Fibroblast of upper back skin (primary cell): ENCODE results near the gene KMT2B.

Experiments
- DNase-seq: peaks from one replicate; pipeline ENCODE4 v3.0.0-alpha.2; 2013

Gene KMT2B

DNA sequence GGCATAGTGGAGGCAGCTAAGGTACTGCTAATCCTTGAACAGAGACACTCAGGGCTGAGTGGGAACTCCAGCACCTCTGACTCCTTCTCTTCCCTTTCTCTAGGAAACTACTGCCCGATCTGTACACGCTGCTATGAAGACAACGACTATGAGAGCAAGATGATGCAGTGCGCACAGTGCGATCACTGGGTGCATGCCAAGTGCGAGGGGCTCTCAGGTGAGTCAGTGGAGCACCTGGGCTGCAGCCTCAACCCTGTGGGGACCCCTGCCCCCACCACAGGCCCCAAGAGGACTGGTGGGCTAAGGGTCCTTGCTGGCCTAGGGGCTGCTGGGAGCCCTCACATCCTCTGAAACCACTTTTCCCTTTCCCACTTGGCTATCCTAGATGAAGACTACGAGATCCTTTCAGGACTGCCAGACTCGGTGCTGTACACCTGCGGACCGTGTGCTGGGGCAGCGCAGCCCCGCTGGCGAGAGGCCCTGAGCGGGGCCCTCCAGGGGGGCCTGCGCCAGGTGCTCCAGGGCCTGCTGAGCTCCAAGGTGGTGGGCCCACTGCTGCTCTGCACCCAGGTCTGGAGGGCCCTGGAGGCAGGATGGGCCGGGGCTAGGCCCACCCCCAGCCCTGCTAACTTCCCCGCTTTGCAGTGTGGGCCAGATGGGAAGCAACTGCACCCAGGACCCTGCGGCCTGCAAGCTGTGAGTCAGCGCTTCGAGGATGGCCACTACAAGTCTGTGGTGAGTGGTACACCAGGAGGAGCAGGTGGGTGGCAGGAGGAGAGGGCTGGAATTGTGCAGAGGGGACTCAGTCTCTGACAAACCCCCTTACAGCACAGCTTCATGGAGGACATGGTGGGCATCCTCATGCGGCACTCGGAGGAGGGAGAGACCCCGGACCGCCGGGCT, 9.5 kb downstream of the KMT2B start:
- DNase-seq = no peak

DNA sequence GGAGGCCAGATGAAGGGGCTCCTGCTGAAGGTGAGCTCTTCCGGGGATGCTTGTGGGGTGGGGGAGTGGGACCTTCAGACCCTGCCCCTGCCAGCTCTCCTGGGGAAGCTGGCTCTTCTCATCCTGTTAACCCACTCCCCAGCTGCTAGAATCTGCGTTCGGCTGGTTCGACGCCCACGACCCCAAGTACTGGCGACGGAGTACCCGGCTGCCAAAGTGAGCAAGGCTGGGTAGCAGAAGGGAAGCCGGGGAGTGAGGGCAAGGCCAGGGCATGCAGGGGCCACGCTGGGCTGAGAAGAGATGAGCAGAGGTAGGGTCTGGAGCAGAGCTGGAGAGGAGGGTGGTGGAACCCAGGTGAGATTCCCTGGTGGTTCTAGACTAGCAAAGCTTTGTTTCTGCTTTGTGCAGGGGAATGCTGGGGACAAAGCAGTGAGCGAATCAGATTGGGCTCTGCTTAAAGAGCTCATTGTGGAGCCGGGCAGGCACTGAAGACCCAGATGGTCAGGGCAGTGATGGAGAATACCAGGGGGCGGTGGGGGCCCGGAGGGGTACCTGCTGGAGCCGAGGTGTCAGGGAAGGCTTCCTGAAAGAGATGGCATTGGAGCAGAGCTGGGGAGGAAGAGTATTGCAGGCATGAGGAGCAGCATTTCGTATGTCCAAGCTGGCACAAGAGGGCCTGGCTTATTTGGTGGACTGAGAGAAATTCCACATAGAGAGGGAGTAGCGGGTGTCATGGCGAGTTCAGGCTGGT, 10.3 kb downstream of the KMT2B start:
- no peak for DNase-seq

DNA sequence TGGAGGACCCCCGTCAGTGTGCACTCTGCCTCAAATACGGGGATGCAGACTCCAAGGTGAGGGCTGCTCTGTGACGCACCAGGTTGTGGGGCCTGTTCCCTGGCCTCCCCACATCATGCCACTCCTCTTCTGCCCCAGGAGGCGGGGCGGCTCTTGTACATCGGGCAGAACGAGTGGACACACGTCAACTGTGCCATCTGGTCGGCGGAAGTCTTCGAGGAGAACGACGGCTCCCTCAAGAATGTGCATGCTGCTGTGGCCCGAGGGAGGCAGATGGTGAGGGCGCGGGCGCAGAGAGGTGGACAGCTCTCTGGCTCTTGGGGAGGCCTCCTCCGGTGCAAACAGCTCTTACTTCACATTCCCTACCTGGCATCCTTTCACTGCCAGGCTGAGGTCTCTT, 11.2 kb downstream of the KMT2B start:
- DNase-seq = no peak

DNA sequence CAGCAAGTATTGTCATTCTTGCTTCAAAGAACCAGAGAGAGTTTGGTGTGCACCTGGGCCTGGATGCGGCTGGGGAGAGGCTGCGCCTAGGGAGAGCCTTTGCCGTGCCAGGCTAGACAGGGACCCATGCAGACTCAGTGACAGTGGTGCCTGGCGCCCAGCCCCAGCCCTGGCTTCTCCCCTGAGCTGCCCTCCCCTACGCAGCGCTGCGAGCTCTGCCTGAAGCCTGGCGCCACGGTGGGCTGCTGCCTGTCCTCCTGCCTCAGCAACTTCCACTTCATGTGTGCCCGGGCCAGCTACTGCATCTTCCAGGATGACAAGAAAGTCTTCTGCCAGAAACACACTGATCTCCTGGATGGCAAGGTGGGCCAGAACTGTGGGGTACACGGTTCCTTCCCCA, 12.0 kb downstream of the KMT2B start:
- DNase-seq = no peak

DNA sequence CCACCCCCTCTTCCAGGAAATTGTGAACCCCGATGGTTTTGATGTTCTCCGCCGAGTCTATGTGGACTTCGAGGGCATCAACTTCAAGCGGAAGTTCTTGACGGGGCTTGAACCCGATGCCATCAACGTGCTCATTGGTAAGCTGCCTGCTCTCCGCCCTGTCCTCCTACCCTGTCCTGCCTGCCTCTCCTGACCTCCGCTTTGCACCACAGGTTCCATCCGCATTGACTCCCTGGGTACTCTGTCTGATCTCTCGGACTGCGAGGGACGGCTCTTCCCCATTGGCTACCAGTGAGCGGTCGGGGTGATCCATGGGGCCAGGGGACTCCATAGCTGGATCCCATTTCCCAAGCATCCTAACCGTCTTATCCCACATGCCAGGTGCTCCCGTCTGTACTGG, 12.5 kb downstream of the KMT2B start:
- no peak for DNase-seq

DNA sequence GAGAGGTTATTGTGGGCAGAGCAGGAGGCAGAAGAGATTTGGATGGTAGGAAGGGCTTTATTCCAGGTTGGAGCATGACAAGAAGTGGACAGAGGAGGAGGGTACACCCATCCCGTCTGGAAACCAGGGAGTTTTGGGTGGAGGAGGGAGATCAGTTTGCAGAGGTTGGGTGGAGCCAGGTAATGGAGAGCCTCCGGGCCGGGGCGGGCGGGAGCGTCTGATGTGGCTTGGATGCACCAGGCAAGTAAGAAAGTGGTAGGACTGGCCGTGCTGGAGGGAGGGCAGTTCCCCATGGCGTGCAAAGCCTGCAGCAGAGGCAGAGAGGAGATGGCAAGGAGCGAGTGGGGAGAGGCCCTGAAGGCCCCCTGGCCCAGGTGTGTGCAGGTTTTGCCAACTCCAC, 13.6 kb downstream of the KMT2B start:
- no peak for DNase-seq

DNA sequence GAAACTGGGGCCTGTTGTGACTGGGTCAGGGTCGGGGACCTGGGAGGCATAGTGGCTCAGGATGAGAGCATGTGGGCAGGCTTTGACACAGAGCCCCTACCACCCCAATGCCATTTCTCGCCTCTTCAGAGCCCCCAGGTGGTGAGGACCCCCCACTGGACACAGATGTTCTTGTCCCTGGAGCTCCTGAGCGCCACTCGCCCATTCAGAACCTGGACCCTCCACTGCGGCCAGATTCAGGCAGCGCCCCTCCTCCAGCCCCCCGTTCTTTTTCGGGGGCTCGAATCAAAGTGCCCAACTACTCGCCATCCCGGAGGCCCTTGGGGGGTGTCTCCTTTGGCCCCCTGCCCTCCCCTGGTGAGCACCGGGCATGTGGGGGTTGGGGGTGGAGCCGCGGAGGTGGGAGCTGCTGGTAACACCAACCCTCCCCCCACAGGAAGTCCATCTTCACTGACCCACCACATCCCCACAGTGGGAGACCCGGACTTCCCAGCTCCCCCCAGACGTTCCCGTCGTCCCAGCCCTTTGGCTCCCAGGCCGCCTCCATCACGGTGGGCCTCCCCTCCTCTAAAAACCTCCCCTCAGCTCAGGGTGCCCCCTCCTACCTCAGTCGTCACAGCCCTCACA, 14.1 kb downstream of the KMT2B start:
- no peak for DNase-seq

DNA sequence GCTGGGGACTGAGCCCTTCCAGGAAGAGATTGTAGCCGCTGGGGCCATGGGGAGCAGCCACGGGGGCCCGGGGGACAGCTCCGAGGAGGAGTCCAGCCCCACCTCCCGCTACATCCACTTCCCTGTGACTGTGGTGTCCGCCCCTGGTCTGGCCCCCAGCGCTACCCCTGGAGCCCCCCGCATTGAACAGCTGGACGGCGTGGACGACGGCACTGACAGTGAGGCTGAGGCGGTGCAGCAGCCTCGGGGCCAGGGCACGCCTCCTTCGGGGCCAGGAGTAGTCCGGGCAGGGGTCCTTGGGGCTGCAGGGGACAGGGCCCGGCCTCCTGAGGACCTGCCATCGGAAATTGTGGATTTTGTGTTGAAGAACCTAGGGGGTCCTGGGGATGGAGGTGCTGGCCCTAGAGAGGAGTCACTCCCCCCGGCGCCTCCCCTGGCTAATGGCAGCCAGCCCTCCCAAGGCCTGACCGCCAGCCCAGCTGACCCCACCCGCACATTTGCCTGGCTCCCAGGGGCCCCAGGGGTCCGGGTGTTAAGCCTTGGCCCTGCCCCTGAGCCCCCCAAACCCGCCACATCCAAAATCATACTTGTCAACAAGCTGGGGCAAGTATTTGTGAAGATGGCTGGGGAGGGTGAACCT, 14.9 kb downstream of the KMT2B start:
- DNase-seq = no peak

DNA sequence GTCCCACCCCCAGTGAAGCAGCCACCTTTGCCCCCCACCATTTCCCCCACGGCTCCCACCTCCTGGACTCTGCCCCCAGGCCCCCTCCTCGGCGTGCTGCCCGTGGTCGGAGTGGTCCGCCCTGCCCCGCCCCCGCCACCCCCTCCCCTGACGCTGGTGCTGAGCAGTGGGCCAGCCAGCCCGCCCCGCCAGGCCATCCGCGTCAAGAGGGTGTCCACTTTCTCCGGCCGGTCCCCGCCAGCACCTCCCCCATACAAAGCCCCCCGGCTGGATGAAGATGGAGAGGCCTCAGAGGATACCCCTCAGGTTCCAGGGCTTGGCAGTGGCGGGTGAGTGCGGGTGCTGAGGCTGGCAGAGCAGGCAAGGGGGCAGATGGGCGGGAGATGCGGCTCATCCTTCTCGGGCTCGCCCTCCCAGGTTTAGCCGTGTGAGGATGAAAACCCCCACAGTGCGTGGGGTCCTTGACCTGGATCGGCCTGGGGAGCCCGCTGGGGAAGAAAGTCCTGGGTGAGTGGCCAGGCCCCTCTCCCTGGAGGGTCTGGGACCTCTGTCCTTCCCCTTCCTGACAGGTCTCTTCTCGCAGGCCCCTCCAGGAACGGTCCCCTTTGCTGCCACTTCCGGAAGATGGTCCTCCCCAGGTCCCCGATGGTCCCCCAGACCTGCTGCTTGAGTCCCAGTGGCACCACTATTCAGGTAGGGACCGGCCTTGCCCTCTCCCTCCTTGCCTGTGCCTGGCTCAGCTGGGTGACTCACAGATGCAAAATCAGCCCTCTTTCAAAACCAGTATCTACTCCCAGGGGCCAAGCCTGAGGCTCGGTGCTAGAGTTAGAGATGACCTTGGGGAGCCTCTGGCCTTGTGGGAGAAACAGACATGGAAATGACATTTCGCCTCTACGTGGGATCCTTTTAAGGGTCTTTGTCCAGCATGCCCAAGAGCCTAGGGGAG, 15.7 kb downstream of the KMT2B start:
- DNase-seq = no peak

DNA sequence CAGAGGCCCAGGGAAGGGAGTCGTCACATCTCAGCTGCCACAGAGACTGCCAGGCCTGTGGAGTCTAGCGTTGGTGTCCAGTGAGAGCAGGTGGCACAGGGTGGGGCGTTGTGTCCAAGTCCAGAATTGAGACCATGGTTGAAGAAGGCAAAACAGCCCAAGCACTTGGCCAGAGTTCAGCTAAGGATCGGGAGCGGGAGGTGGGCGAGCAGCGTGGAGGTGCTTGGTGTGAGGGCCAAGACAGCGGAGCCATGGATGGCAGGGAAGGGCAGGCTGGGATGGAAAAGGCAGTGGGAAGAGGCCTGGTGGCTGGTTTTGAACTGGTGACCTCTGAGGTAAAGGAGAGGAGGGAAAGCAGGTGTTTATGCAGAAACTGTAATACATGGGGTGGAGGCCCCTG, 16.5 kb downstream of the KMT2B start:
- DNase-seq = no peak

DNA sequence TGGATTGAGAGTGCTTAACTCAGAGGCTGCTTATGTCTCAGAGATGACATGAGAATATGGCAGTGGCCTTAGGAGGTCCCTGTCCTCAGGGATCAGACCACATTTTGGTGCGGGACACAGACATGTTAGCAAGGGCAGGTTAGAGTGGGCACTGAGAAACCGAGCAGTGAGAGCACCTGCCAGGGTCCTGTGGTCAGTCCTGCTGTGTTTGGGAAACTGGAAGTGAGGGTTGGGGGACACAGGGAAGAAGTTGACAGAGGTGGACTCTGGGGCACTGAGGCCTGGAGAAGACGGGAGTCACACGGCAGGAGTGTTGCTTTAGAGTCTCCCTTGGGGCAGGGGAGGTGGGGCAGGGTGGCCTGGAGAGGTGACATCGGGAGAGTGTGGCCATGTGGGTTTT, 17.1 kb downstream of the KMT2B start:
- DNase-seq = no peak

DNA sequence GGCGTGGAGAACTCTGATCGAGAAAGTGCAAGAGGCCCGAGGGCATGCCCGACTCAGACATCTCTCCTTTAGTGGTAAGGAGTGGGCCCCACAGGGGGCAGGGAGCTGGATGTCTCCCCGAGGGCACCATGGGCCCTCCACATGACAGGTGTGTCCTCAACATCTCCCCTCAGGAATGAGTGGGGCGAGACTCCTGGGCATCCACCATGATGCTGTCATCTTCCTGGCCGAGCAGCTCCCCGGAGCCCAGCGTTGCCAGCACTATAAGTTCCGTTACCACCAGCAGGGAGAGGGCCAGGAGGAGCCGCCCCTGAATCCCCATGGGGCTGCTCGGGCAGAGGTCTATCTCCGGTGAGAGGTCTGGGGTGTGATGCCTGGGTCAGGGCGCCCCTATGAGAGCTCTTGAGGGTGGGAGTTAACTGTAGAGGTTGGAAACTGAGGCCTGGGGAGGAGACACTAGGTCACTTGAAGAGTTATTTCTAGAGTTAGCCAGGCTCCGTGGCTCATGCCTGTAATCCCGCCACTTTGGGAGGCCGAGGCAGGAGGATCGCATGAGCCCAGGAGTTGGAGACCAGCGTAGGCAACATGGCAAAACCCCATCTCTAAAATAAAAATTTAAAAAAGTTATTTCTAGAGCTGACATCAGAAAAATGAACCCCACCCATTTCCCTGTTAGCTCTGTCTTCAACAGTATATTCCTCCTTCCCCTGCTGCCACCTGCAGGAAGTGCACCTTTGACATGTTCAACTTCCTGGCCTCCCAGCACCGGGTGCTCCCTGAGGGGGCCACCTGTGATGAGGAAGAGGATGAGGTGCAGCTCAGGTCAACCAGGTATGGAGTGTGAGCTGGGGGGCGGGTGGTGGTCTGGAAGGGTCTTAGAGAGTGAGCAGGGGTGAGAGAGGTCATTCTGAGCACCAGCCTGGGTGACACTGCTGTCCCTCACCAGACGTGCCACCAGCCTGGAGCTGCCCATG, 19.4 kb downstream of the KMT2B start:
- DNase-seq = no peak

DNA sequence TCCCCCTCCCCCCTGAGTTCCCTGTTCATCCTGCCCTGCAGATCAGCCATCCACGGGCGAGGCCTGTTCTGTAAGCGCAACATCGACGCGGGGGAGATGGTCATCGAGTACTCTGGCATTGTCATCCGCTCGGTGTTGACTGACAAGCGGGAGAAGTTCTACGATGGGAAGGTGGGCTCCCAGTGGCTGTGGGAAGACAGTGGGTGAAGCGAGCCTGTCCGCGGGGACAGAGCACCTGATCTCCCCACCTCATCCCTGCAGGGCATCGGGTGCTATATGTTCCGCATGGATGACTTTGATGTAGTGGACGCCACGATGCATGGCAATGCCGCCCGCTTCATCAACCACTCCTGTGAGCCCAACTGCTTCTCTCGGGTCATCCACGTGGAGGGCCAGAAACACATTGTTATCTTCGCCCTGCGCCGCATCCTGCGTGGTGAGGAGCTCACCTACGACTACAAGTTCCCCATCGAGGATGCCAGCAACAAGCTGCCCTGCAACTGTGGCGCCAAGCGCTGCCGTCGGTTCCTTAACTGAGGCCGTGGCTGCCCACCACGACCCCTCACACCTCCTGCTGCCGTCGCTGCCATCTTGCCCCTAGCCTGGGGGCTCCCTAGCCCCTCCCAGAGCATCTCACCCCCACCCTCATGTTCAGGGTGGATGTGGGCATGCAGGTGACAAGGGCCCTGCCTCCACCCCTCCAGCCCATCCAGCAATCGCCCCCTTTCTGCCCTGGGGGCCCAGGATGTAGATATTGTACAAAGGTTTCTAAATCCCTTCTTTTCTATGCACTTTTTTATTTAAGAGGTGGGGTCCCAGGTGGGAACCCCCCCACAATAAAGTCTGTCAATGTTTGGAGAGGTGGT, 20.5 kb downstream of the KMT2B start:
- no peak for DNase-seq

DNA sequence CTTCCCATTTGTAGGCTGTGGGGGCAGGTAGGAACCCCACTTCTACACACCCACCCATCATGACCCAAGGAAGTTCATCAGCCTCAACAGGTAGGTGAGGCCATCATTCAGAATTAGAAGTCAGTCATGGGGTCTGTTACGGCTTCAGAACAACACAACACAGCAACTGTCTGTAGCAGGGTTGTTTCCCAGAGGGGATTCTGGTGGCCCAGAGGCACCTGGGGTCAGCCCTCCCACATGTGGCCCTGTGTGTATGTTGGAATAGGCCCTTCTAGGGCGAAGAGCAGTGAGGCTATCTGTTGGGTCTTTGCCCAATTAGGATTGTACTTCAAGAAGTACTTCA, 21.1 kb downstream of the KMT2B start:
- no peak for DNase-seq

DNA sequence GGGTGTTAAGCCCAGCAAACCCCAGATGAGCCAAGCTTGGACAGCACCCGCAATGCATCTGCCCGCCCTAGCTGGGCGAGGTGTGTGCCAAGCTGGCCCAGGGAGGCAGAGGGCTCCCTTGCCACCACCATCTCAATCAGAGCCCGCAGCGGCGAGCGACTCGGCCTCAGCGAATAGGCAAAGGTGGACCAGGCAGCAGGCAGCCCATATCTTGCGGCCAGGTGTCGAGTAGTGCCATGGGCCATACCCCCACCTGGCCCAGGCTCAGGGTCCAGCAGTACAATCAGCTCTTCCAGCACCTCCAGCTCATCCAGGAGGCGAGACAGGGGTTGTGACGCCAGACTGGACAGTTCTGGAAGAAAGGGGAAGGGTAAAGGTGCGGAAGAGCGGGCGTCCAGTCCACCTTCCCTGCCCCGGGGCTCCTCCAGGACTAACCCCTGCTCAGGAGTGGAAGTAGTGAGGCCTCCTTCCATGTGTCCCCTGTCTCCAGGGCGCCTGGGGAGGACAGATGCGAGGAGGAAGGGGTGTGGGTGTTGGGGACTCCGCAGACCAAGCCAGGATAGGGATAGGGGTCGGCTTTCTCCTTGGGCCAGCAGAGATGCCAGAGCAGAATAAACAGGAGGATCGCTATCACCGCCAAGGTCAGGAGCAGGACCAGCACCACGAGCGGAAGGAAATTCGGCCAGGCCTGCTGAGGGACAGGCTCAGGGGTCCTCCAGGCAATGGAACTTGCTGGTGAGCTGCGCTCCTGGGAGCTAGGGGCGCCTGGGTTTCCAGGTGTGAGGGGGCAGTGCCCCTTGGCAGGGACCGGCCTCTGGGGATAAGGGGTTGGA, 21.7 kb downstream of the KMT2B start:
- DNase-seq = no peak

DNA sequence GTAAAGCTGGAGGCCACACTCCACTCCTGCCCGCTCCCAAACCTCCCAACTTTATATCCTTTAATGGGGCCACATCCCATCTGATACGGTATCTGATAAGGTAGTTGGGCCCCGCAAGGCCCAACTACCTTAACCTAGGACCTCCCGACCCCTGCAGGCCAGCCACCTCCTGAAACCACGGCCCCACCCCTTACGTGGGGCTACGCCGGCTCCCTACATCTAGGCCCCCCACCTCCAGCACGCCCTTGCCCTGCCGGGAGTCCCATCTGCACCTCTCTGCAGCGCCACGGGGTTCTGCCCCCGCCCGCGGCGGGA, 22.3 kb downstream of the KMT2B start:
- no peak for DNase-seq

DNA sequence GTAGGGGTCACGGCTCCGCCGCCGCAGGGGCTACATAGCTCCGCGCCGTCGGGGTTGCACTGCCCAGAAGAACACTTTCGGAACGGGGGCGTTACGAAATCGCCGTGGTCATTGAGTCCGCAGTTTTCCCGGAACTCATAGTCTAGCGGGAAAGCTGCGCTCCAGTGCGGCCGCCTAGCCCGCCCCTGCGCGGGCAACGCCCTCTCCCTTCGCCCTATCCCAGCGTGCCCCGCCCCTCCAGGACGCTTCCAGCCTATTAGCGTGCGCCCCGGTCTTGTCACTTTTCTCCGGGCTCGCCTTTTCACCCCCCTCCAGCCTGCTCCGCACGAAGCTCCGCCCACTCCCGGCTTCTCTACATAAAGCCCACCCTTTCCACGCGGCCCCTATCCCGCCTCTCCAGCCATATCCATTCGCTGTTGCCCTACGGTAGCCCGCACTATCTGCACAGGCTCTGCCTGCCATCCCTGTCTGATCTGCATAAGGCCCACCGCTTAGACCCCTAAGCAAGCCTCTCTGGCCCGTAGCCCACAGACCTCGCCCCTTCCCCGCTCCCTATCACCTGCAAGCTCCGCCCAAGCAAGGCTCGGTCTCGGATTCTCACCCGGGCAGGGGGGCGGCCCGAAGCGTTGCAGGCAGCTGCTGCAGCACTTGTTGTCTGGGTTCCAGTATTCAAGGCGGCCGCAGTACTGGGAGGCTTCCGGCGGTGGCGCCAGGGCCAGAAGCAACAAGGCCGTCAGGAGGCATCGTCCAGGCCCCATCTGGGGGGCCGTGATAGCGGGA, 22.8 kb downstream of the KMT2B start:
- peak; percentile 97 for DNase-seq

DNA sequence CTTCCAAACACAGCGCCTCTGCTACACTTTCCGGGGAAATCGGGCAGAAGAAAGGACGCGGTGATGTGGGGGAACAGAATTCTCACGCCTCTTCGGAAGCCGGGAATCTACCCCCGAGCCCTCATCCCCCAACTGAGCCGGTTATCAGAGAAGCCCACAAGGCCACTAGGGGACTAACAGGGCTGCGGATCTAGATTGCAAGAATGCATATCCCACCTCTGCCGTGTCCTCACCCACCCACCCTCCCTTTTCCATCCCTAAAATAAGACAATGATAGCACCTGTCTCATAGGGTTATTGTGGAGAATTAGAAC, 23.4 kb downstream of the KMT2B start:
- no peak for DNase-seq
